ENCODE results near the gene SSR1. TPM values are rescaled to one million over a fixed set of nuclear protein-coding genes. Genes with fewer than 3 reads are reported as not detected.

SSR1 gene
- total and polyA plus RNA-seq, 9 of the 15 experiments (the other 6 are each of a cell fraction or from before 2014, with no cell fraction given) = 87.7 to 220 (median 144) TPM

DNA sequence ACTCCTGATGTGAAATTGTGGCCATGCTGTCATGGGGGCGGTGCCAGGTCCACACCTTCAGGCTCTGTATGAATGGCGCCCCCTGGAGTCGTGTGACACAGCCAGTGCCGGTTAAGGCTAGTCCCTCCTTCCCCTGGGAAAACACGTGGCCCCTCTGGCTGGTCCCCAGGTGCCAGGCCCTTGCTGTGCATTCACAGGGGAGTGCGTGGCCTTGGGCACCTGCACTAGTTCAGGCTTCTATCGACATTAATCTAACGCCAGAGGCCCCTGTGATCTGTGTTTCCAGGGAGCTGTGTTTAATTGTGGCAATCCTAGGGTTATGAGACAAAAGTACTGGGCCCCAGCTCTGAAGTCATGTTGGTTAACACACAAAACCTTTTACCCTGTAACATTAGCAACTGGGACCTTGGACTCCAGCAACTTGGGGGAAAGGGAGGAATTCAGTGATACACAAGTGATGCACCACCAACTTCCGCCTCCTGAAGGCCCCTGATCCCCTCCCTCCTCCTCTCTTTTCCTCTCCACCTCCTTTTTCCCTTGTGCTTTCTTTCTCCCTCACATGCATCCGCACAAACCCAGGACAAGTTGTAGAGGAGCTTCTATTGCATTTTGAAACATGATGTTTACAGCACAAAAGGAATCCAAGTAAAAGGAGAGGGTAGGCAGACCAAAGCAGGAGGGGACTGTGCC lies 74.0 kb downstream of the SSR1 start (continued):
- TF ChIP-seq, protein P1, sequence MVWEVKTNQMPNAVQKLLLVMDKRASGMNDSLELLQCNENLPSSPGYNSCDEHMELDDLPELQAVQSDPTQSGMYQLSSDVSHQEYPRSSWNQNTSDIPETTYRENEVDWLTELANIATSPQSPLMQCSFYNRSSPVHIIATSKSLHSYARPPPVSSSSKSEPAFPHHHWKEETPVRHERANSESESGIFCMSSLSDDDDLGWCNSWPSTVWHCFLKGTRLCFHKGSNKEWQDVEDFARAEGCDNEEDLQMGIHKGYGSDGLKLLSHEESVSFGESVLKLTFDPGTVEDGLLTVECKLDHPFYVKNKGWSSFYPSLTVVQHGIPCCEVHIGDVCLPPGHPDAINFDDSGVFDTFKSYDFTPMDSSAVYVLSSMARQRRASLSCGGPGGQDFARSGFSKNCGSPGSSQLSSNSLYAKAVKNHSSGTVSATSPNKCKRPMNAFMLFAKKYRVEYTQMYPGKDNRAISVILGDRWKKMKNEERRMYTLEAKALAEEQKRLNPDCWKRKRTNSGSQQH (CRISPR knock-in tag; IDR thresholded peaks at IDR 0.05) = 0 out of 2 replicates have a peak, but pooled peaks have one; percentile 24
- TF ChIP-seq CBX1 (IDR thresholded peaks at IDR 0.05; ENCODE audit: low read depth) (no peak), NCOA2 (IDR thresholded peaks at IDR 0.05; ENCODE audit: partially characterized antibody in 2 of 2) (no peak), BRCA1 (IDR thresholded peaks at IDR 0.05) (no peak), BRCA1 (CRISPR knock-in tag; IDR thresholded peaks at IDR 0.05) (no peak), ZNF778 (CRISPR knock-in tag; IDR thresholded peaks at IDR 0.05) (no peak), LEF1 (IDR thresholded peaks at IDR 0.05) (no peak), TAL1 (IDR thresholded peaks at IDR 0.05) (no peak), ZNF324 (CRISPR knock-in tag; IDR thresholded peaks at IDR 0.05) (no peak), ZNF124 (CRISPR knock-in tag; IDR thresholded peaks at IDR 0.05) (no peak), TAF9B (IDR thresholded peaks at IDR 0.05; ENCODE audit: partially characterized antibody) (no peak), ZNF644 (tag; IDR thresholded peaks at IDR 0.05; ENCODE audit: low read depth) (no peak), SIN3A (IDR thresholded peaks at IDR 0.05; ENCODE audit: borderline replicate concordance in 2 of 2, control insufficient read depth in 1 of 2, low read depth in 2 of 2, low read length in 2 of 2) (peak in 1 of 2 experiments; percentile 72; a peak in 2 of 4 replicates), BHLHE40 (IDR thresholded peaks at IDR 0.05; ENCODE audit: low read length) (peak; percentile 76), SAFB2 (IDR thresholded peaks at IDR 0.05; ENCODE audit: borderline replicate concordance, low read depth, low read length, severe bottlenecking) (no peak), BRF1 (IDR thresholded peaks at IDR 0.05; ENCODE audit: borderline replicate concordance, extremely low read depth, insufficient read length) (no peak), ARID2 (IDR thresholded peaks at IDR 0.05) (peak; percentile 56; the same call in 1 of the 2 replicates), GABPB2 (CRISPR knock-in tag; conservative IDR thresholded peaks at IDR 0.05) (no peak), CXXC5 (CRISPR knock-in tag; IDR thresholded peaks at IDR 0.05) (peak; percentile 36; the same call in 1 of the 2 replicates), RHOXF2B (CRISPR knock-in tag; conservative IDR thresholded peaks at IDR 0.05) (no peak), ZNF695 (CRISPR knock-in tag; IDR thresholded peaks at IDR 0.05) (no peak)
- TF ChIP-seq, protein P2, sequence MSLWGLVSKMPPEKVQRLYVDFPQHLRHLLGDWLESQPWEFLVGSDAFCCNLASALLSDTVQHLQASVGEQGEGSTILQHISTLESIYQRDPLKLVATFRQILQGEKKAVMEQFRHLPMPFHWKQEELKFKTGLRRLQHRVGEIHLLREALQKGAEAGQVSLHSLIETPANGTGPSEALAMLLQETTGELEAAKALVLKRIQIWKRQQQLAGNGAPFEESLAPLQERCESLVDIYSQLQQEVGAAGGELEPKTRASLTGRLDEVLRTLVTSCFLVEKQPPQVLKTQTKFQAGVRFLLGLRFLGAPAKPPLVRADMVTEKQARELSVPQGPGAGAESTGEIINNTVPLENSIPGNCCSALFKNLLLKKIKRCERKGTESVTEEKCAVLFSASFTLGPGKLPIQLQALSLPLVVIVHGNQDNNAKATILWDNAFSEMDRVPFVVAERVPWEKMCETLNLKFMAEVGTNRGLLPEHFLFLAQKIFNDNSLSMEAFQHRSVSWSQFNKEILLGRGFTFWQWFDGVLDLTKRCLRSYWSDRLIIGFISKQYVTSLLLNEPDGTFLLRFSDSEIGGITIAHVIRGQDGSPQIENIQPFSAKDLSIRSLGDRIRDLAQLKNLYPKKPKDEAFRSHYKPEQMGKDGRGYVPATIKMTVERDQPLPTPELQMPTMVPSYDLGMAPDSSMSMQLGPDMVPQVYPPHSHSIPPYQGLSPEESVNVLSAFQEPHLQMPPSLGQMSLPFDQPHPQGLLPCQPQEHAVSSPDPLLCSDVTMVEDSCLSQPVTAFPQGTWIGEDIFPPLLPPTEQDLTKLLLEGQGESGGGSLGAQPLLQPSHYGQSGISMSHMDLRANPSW (CRISPR knock-in tag; IDR thresholded peaks at IDR 0.05) = no peak
- TF ChIP-seq, protein P3, sequence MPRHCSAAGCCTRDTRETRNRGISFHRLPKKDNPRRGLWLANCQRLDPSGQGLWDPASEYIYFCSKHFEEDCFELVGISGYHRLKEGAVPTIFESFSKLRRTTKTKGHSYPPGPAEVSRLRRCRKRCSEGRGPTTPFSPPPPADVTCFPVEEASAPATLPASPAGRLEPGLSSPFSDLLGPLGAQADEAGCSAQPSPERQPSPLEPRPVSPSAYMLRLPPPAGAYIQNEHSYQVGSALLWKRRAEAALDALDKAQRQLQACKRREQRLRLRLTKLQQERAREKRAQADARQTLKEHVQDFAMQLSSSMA (CRISPR knock-in tag; IDR thresholded peaks at IDR 0.05) = no peak
- TF ChIP-seq, protein P4, sequence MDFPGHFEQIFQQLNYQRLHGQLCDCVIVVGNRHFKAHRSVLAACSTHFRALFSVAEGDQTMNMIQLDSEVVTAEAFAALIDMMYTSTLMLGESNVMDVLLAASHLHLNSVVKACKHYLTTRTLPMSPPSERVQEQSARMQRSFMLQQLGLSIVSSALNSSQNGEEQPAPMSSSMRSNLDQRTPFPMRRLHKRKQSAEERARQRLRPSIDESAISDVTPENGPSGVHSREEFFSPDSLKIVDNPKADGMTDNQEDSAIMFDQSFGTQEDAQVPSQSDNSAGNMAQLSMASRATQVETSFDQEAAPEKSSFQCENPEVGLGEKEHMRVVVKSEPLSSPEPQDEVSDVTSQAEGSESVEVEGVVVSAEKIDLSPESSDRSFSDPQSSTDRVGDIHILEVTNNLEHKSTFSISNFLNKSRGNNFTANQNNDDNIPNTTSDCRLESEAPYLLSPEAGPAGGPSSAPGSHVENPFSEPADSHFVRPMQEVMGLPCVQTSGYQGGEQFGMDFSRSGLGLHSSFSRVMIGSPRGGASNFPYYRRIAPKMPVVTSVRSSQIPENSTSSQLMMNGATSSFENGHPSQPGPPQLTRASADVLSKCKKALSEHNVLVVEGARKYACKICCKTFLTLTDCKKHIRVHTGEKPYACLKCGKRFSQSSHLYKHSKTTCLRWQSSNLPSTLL (IDR thresholded peaks at IDR 0.05) = no peak
